GM19468 (cell line): ENCODE data around the gene PRSS2.

Source experiments
- ATAC-seq: cut with Tn5 transposase; IDR thresholded peaks from one replicate; pipeline ENCODE4 v1.9.1; 2021; ENCODE audit warnings: mild to moderate bottlenecking, moderate library complexity, moderate number of reproducible peaks; ENCODE audit not compliant: unreplicated experiment; ENCODE audit errors: extremely low read depth

The PRSS2 gene

GRCh38 chr7:142814451-142814850 lies 43.7 kb downstream of the PRSS2 start:
- no peak for ATAC-seq

DNA sequence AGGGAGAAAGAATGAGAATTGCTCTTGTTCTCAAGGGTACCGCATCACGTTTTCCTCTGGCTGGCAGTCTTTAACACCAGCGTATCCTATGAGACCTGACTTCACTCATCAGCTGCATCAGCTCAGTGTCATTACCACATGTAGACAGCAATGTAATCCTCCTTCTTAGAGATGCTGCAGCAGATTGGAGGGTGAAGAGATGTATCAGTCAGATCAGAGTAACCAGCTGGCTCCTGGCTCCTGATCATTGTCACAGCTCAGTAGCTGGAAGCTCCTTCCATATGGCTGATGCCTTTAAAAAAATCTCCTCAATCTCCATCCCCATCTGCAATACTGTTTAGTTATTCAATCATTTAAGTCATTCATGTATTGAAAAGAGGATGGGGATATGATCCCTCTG lies 44.4 kb downstream of the PRSS2 start:
- no peak for ATAC-seq

GRCh38 chr7:142817506-142817905 lies 46.7 kb downstream of the PRSS2 start:
- ATAC-seq: no peak

DNA sequence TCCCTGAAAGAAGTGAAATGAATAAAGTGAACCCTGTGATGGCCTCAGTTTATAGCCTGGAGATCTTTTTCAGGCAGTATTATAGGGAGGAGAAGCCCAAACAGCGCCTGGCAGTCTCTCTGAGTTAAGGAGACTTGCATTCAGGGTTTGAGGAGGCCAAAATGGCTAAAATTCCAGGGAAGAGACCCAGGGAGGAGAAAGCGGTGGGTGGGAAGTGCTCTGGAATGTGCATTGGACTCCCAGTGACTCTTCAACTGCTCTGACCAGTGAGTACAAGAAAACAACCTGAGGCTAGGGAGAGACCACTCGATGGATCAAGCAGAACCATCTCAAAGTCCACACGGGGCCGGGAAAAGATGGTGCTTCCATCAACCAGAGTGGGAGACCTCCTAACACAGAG lies 48.8 kb downstream of the PRSS2 start:
- ATAC-seq: no peak

DNA sequence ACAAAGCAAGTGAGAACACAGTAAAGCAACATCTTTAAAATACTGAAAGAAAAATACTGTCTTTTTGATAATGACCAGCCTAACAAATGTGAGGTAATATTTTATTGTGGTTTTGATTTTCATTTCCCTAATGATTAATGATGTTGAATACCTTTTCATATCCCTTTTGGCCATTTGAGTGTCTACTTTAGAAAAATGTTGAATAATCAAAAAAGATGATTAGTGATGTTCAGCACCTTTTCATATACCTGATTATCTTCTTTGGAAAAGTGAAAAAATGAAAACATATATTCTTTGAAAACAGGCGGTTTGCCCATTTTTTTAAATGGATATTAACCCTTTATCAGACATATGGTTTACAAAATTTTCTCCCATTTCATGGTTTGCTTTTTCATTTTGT lies 51.9 kb downstream of the PRSS2 start:
- ATAC-seq: no peak
